SK-N-SH (cell line): ENCODE data around the gene DDC. TPM values are rescaled to one million over a fixed set of nuclear protein-coding genes. Genes with fewer than 3 reads are reported as not detected.

Source experiments
- CTCF ChIA-PET: fragments of 300-600, 350-600 bp; formaldehyde crosslinking; extraction: SDS; loops from one replicate; lab custom pipeline; 2021; lab: Yijun Ruan, JAX
- POLR2A ChIA-PET: fragments of 350-600 bp; sonication (Branson Sonifier 250); formaldehyde crosslinking; extraction: SDS; loops from one replicate; lab custom pipeline; 2020; ENCODE audit warnings: antibody characterized with exemption, inconsistent platforms; lab: Yijun Ruan, JAX
- DNase-seq: peaks from one replicate; pipeline ENCODE4 v3.0.0; 2012
- H2AFZ ChIP-seq: fragments of 200-600 bp; sonication (generic); 2 replicates; pipeline ENCODE4 v1.8.1; 2016; ENCODE audit warnings: antibody characterized with exemption, mild to moderate bottlenecking, low read depth
- H3F3A ChIP-seq: fragments of 200-600 bp; sonication (generic); replicated peaks from 2 replicates; pipeline ENCODE3; 2016; ENCODE audit warnings: antibody characterized with exemption, mild to moderate bottlenecking; ENCODE audit not compliant: insufficient read depth
- H3K27ac ChIP-seq, 2 experiments: fragments of 200-500 bp in 1 of 2; fragments of 200-600 bp in 1 of 2; sonication (Bioruptor generic) in 1 of 2; sonication (generic), shearing (Covaris generic) in 1 of 2; 2 replicates each; pipeline versions ENCODE4 v1.5.1 to v1.6.1; 2014 to 2016; ENCODE audit warnings: low read depth in 2 of 2, inconsistent platforms in 1 of 2, low read length in 1 of 2, mild to moderate bottlenecking in 1 of 2, mixed read lengths in 1 of 2
- H3K27me3 ChIP-seq: fragments of 200-600 bp; sonication (generic), shearing (Covaris generic); 2 replicates; pipeline ENCODE4 v1.6.1; 2016; ENCODE audit warnings: mixed run types; ENCODE audit not compliant: insufficient read depth
- H3K36me3 ChIP-seq, 2 experiments: fragments of 200-500 bp in 1 of 2; fragments of 200-600 bp in 1 of 2; sonication (Bioruptor generic) in 1 of 2; sonication (generic) in 1 of 2; replicated peaks in 1 of 2; 2 replicates each; pipeline versions ENCODE3 to v1.5.1; 2014 to 2016; ENCODE audit warnings: low read length in 1 of 2, mild to moderate bottlenecking in 1 of 2; ENCODE audit not compliant: insufficient read depth in 2 of 2, control insufficient read depth in 1 of 2
- H3K4me1 ChIP-seq, 2 experiments: fragments of 200-500 bp in 1 of 2; fragments of 200-600 bp in 1 of 2; sonication (Bioruptor generic) in 1 of 2; sonication (generic), shearing (Covaris generic) in 1 of 2; 2 replicates each; pipeline versions ENCODE4 v1.5.1 to v1.6.1; 2014 to 2016; ENCODE audit warnings: low read depth in 1 of 2, low read length in 1 of 2, mixed run types in 1 of 2; ENCODE audit not compliant: insufficient read depth in 2 of 2, control insufficient read depth in 1 of 2
- H3K4me2 ChIP-seq: fragments of 200-600 bp; sonication (generic), shearing (Covaris generic); 2 replicates; pipeline ENCODE4 v1.6.1; 2017; ENCODE audit warnings: mixed run types
- H3K4me3 ChIP-seq, 2 experiments: fragments of 200-500 bp in 1 of 2; fragments of 200-600 bp in 1 of 2; sonication (Bioruptor generic) in 1 of 2; sonication (generic), shearing (Covaris generic) in 1 of 2; 2 replicates each; pipeline versions ENCODE4 v1.5.1 to v1.8.1; 2014 to 2016; ENCODE audit warnings: low read depth in 2 of 2, inconsistent platforms in 1 of 2, low read length in 1 of 2, mild to moderate bottlenecking in 1 of 2, mixed read lengths in 1 of 2, moderate library complexity in 1 of 2
- H3K79me2 ChIP-seq: fragments of 200-600 bp; sonication (generic); 2 replicates; pipeline ENCODE4 v1.8.1; 2017; ENCODE audit warnings: mild to moderate bottlenecking; ENCODE audit not compliant: insufficient read depth
- H3K9ac ChIP-seq: fragments of 200-600 bp; sonication (generic); 2 replicates; pipeline ENCODE4 v1.6.1; 2017; ENCODE audit warnings: mixed run types
- H3K9me2 ChIP-seq: fragments of 200-600 bp; sonication (generic); 2 replicates; pipeline ENCODE4 v1.6.1; 2017; ENCODE audit warnings: mixed run types
- H3K9me3 ChIP-seq: fragments of 200-600 bp; sonication (generic); 2 replicates; pipeline ENCODE4 v1.6.1; 2017; ENCODE audit warnings: mixed run types, mild to moderate bottlenecking, moderate library complexity
- H4K20me1 ChIP-seq: fragments of 200-600 bp; sonication (generic); 2 replicates; pipeline ENCODE4 v1.6.1; 2017; ENCODE audit warnings: mild to moderate bottlenecking, mixed run types; ENCODE audit not compliant: insufficient read depth
- EP300 ChIP-seq, 2 experiments: IDR thresholded peaks; 2 replicates each; pipeline versions ENCODE4 v1.4.0 to v1.6.1; 2012; ENCODE audit warnings: borderline replicate concordance in 1 of 2, low read depth in 1 of 2, low read length in 1 of 2
- MXI1 ChIP-seq: IDR thresholded peaks from 2 replicates; pipeline ENCODE4 v1.6.1; 2012; ENCODE audit warnings: mild to moderate bottlenecking, low read depth, low read length, improper control_type of control experiment
- NFIC ChIP-seq: IDR thresholded peaks from 2 replicates; pipeline ENCODE4 v1.4.0; 2012; ENCODE audit warnings: borderline replicate concordance
- RAD21 ChIP-seq: IDR thresholded peaks from 2 replicates; pipeline ENCODE4 v1.6.1; 2012; ENCODE audit warnings: mild to moderate bottlenecking, low read length
- RXRA ChIP-seq: IDR thresholded peaks from 2 replicates; pipeline ENCODE4 v1.4.0; 2012; ENCODE audit warnings: low read depth, mild to moderate bottlenecking, borderline replicate concordance
- WGBS: methylation state at CpG from one replicate; pipeline ENCODE4 v1.1.6; 2017; ENCODE audit warnings: low lambda C conversion rate; 5-methylcytosine and 5-hydroxymethylcytosine counted together
- polyA plus RNA-seq, 3 experiments: library from polyadenylated mRNA; depleted of rRNA; stranded (reverse); fragments of >200 nt; gene quantifications; 2 replicates each; pipeline ENCODE4 v1.2.3, GENCODE V29; 2012
- TF ChIP-seq, protein P1 (sequence below): IDR thresholded peaks from 2 replicates; pipeline ENCODE4 v1.4.0; 2012; ENCODE audit warnings: low read depth
- TF ChIP-seq, protein P2 (sequence below): IDR thresholded peaks from 2 replicates; pipeline ENCODE4 v1.6.1; 2012; ENCODE audit warnings: mild to moderate bottlenecking, low read depth, low read length, moderate library complexity
- TF ChIP-seq, protein P3 (sequence below): IDR thresholded peaks from 2 replicates; pipeline ENCODE4 v1.4.0; 2012; ENCODE audit warnings: low read depth, borderline replicate concordance
- TF ChIP-seq, protein P4 (sequence below): IDR thresholded peaks from 2 replicates; pipeline ENCODE4; 2012
- TF ChIP-seq, protein P5 (sequence below): fragments of 150-350 bp; IDR thresholded peaks from 2 replicates; pipeline ENCODE4 v1.6.1; 2017; ENCODE audit warnings: antibody characterized with exemption, low read length, low read depth, borderline replicate concordance

DDC gene
- polyA plus RNA-seq, 1 of the 3 experiments (the other 2 are of a cell fraction): 1.8 TPM

DNA sequence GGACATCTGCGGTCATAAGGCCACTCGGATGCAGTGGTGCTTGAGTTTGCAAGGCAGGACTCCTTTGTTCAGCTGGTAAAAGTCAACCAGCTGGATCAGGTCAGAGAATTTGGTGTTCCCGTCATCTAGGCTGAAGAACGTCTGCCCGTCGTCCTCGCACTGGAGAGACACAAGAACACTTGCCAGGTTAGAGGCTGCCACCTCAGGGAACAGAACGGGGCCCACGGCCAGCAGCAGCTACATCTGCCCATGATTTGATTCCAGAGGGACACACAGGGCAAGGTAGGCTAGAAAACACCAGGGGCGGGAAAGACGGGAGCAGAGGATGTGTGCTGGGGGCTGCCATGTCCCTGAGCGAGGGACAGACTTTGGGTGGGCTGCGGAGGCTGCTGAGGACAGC, 27.7 kb upstream of the DDC start:
- WGBS: 73% methylated on average over 13 of the region's 13 CpGs
- no peaks in the 10 kb centered on the region for H4K20me1 ChIP-seq

More for the DNA sequence above, 27.7 kb upstream of the DDC start:
- Histone ChIP-seq H3K36me3 (peaks cover 2 to 26% of the 10 kb centered on the region in 2 experiments), H3K4me1 (peaks cover 0 to 8% of the 10 kb centered on the region in 2 experiments; a peak in 1 of 4 replicates), H3K4me2 (no peak overlapping the region), H3K9me2 (no peaks in the 10 kb centered on the region), H3K27me3 (no peaks in the 10 kb centered on the region), H3K4me3 (no peak overlapping the region), H3K9me3 (no peaks in the 10 kb centered on the region), H3K27ac (no peak overlapping the region), H2AFZ (no peak overlapping the region), H3K9ac (no peak overlapping the region), H3F3A (no peaks in the 10 kb centered on the region), H3K79me2 (no peaks in the 10 kb centered on the region)
- TF ChIP-seq MXI1 (no peak), RXRA (no peak), RAD21 (no peak), EP300 (IDR thresholded peaks at IDR 0.05; ENCODE audit: borderline replicate concordance in 1 of 2, low read depth in 1 of 2, low read length in 1 of 2) (no peak), NFIC (no peak)
- TF ChIP-seq, protein P1, sequence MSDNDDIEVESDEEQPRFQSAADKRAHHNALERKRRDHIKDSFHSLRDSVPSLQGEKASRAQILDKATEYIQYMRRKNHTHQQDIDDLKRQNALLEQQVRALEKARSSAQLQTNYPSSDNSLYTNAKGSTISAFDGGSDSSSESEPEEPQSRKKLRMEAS: no peak
- TF ChIP-seq, protein P2, sequence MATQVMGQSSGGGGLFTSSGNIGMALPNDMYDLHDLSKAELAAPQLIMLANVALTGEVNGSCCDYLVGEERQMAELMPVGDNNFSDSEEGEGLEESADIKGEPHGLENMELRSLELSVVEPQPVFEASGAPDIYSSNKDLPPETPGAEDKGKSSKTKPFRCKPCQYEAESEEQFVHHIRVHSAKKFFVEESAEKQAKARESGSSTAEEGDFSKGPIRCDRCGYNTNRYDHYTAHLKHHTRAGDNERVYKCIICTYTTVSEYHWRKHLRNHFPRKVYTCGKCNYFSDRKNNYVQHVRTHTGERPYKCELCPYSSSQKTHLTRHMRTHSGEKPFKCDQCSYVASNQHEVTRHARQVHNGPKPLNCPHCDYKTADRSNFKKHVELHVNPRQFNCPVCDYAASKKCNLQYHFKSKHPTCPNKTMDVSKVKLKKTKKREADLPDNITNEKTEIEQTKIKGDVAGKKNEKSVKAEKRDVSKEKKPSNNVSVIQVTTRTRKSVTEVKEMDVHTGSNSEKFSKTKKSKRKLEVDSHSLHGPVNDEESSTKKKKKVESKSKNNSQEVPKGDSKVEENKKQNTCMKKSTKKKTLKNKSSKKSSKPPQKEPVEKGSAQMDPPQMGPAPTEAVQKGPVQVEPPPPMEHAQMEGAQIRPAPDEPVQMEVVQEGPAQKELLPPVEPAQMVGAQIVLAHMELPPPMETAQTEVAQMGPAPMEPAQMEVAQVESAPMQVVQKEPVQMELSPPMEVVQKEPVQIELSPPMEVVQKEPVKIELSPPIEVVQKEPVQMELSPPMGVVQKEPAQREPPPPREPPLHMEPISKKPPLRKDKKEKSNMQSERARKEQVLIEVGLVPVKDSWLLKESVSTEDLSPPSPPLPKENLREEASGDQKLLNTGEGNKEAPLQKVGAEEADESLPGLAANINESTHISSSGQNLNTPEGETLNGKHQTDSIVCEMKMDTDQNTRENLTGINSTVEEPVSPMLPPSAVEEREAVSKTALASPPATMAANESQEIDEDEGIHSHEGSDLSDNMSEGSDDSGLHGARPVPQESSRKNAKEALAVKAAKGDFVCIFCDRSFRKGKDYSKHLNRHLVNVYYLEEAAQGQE: no peak
- TF ChIP-seq, protein P3, sequence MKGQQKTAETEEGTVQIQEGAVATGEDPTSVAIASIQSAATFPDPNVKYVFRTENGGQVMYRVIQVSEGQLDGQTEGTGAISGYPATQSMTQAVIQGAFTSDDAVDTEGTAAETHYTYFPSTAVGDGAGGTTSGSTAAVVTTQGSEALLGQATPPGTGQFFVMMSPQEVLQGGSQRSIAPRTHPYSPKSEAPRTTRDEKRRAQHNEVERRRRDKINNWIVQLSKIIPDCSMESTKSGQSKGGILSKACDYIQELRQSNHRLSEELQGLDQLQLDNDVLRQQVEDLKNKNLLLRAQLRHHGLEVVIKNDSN: no peak
- TF ChIP-seq, protein P4, sequence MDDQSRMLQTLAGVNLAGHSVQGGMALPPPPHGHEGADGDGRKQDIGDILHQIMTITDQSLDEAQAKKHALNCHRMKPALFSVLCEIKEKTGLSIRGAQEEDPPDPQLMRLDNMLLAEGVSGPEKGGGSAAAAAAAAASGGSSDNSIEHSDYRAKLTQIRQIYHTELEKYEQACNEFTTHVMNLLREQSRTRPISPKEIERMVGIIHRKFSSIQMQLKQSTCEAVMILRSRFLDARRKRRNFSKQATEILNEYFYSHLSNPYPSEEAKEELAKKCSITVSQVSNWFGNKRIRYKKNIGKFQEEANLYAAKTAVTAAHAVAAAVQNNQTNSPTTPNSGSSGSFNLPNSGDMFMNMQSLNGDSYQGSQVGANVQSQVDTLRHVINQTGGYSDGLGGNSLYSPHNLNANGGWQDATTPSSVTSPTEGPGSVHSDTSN: no peak
- TF ChIP-seq, protein P5, sequence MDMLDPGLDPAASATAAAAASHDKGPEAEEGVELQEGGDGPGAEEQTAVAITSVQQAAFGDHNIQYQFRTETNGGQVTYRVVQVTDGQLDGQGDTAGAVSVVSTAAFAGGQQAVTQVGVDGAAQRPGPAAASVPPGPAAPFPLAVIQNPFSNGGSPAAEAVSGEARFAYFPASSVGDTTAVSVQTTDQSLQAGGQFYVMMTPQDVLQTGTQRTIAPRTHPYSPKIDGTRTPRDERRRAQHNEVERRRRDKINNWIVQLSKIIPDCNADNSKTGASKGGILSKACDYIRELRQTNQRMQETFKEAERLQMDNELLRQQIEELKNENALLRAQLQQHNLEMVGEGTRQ: no peak
- CTCF ChIA-PET: interaction anchor here (1.4 to 7.5 kb wide), 7 partner anchors 10 to 125 kb away, joined by 4 to 64 read pairs (median 14); no protein-coding TSS in a partner anchor
- DNase-seq: no peak
- POLR2A ChIA-PET: no interaction called here
